A204.1 (cell line): ENCODE results near the gene MAPK8IP1.
"Not testable (repeated sequence)": the region's sequence is repeated elsewhere in the genome, so short reads cannot be mapped to it uniquely, and the experiment has no call there.

Source experiments
- FAIRE-seq: peaks from 2 replicates; lab custom pipeline; 2012; peaks lifted over from hg19 to GRCh38; lab: Jason Lieb, UNC

MAPK8IP1 gene

DNA sequence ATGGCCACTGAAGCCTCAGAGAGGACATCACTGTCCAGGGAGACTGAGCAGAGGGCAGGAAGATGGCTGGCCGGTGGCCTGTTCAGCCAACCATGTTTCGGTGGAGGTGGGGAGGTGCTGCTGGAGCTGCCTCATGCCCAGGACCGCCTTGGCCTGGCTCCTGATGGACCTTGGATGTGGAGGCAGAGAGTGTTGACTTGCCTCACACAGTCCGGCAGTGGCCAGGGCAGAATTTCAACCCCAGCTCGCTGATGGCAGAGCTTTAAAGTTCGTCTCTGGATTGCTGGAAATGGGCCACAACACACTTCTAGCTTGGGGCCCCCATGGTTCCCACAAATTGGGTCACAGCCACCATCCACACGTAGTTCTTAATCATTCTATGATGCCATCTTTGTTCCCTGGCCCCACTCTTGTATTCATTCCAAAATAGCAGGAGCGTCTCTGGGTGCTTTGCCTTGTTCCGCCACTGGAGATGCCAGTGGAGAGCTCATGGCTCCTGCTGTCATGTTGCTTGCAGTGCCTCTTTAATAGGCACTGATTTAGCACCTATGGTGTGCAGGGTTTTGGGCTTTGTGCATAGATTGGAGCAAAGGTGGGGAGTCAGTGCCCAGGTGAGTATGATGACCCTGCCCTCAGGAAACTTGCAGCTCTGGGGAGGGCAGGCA, 5.6 kb downstream of the MAPK8IP1 start:
- FAIRE-seq, result no peak

DNA sequence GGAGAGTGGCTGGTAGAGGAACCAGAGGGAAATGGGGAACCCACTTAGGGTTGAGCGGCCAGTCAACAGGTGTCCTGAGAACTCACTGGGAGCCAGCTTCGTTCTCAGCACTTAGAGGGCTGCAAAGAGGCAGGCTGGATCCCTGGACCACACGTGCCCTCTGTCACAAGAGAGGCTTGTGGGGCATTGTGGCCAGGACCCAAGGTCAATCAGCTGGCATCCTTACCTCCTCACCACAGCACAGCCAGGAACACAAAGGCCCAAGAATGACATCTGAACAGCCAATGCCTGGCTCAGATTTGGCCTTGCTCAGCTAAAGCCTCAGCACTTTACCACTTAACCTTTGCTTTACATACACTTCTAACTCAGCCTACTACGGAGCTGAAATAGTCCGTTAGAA, 7.4 kb downstream of the MAPK8IP1 start:
- FAIRE-seq, result no peak

DNA sequence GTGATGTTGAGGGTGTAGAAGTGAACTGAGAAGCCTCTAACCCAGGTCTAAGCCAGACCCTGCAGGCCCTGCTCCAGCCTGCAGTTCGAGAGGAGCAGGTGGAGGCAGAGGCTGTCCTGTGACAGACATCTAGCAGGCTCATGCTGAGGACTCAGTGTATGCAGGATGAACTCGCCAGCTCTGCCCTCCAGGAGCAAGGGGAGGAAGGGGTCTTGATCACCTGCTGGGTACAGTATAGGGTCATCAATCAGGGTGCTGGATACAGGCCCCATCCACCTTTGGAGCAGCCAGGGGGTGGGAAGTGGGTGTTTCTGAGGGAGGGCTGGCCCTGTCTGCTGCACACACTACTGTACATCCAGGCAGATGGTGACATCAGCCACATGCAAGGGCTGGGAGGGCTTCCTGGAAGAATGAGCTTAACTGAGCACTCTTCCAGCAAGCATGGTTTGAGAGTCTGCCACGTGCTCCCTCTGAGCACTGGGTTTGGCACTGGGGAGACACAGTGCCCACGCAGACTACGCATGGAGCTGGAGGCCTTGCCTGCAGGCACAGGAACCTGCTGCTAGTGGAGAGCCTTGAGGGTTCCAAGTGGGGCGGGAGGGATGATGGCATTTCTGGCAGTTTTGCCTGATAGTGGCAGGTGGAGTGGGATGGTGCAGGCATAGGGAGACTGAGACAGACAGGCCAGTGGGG, 9.2 kb downstream of the MAPK8IP1 start:
- FAIRE-seq, result no peak

DNA sequence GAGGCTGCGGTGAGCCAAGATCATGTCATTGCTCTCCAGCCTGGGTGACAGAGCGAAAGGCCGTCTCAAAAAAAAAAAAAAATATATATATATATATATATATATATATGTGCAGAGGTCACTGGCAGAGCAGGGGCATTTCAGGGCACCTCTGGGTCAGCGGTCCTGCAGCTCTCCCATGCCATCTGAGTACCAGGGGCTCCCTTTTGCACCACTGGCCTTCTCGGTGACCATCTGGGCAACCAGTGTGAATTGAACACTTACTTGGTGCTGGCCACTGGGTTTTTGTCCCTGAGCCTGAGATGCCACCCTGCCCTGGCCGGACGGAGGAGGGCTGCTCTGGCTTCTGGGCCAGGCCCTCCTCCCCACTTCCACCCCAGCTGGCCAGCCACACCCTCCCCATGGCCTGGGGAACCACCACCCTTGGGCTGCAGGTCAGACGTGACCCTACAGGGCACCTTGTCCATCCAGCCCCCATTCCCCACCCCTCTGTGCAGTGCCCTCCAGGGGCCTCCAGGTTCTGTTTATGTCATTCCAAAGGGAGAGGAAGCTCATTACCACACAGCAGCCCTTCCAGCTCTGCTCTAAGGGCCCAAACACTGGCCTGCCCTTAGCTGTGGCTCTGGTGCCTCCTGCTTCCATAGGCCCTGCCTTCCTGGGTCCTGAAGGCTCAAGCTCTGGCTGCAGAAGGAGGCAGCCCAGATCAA, 10.3 kb downstream of the MAPK8IP1 start:
- no peak for FAIRE-seq

DNA sequence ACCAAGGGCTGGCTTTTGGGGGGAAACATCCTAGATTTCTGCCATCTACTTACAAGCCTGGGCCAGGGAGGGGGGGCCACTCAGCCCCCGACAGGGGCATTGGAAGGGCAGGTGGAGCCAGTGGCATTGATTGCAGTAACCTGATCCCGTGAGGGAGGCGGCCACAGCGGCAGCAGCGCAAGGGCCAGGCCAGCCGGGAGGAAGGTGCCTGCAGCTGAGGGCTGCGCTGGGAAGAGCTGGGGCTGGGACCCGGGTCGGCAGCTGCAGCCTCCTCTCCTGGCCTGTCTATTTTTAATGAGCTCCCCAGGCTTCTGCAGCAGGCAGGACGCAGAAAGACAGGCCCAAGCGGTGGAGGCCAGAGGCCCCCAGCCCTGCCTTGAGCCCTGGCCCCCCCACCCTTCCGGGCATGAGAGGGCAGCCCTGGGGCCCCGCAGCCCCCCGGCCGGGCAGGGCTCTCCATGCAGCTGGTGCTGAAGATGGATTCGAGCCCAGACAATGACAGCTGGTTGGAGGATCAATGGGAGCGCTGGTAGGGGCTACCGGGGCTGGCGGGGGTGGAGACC, 11.1 kb downstream of the MAPK8IP1 start:
- no peak for FAIRE-seq

DNA sequence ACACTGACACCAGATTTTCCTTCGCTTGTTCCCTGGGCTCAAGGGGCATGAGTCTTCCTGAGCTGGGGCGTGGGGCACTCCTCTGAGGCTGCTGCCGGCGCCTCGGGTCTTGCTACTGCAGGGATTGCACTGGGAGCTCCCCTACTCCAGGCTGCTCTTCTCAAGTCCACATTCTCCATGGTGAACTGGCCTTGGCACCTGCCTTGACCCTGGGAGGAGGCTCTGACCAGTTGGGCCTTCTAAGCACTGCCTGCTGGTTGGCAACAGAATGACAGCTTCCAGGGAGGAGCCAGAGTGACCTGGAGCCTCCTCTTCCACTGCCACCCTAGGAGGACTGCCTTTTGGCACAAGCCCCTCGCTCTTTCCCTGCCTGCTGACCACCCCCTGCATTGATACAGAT, 12.1 kb downstream of the MAPK8IP1 start:
- no peak for FAIRE-seq

DNA sequence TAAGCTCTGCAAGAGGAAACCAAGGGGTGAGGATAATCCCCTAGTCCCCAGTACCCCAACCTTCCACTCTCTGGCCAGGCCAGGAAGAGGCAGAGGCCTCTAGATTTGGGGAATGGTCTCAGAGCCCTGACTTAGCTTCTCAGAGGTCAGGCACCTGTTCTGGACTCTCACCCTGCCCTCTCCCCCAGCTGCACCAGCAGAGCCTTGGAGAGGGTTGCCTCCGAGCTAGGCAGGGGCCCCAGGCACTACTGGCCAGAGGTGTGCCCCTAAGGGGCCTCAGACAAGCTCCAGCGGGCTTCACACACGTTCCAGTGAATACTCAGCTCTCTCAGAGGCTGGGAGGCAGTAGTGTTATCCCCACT, 13.6 kb downstream of the MAPK8IP1 start:
- FAIRE-seq, result no peak

DNA sequence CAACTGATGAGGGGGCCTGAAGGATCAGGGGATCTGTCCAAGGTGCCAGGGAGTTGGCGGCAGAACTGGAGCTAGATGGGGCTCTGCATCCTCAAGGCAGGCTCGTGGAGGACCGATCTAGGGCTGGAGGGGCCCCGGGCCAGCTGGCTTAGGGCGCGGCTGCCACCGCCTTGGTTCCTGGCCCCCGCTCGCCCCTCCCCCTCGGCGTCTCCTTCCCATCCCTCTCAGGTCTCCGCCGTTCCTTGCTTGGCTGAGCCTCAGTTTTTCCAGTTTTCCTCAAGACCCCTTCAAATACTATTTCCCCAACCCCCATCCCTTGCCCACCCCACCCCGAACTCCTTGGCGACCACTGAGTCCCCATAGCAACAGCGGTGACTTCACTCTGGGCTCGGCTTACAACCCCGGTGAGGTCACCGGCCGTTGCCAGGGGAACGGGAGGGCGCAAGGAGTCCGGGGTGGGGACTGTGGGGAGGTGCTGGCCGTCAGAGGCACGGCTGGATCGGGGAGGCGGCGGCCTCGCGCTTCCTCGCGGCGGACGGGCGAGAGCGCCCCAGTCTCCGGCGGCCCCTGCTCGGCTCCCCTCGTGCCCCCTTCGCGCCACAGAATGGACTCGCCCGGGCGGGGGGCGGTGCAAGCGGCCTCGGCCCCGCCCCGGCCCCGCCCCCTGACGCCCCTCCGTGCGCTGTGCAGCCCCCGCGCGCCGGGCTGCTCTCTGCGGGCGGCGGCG, 14.2 kb downstream of the MAPK8IP1 start:
- no peak for FAIRE-seq

DNA sequence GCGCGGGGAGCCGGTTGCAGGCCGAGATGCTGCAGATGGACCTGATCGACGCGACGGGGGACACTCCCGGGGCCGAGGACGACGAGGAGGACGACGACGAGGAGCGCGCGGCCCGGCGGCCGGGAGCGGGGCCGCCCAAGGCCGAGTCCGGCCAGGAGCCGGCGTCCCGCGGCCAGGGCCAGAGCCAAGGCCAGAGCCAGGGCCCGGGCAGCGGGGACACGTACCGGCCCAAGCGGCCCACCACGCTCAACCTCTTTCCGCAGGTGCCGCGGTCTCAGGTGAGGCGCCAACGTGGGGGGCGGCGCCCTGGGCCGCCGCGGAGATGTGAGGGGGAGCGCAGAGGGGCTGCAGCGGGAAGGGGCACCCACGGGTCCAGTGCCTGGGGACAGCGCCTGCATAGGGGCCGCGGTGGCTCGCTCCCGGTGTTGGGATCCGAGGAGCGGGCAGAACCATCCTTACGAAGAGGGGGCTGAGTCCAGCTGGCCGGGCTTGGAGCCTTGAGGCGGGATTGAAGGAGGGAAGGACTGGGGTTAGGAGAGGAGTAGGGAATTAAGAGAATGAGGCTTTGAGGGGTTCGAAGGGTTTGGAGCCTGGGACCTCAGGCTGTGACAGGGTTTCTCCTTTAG, 14.8 kb downstream of the MAPK8IP1 start:
- FAIRE-seq, result not testable (repeated sequence)

DNA sequence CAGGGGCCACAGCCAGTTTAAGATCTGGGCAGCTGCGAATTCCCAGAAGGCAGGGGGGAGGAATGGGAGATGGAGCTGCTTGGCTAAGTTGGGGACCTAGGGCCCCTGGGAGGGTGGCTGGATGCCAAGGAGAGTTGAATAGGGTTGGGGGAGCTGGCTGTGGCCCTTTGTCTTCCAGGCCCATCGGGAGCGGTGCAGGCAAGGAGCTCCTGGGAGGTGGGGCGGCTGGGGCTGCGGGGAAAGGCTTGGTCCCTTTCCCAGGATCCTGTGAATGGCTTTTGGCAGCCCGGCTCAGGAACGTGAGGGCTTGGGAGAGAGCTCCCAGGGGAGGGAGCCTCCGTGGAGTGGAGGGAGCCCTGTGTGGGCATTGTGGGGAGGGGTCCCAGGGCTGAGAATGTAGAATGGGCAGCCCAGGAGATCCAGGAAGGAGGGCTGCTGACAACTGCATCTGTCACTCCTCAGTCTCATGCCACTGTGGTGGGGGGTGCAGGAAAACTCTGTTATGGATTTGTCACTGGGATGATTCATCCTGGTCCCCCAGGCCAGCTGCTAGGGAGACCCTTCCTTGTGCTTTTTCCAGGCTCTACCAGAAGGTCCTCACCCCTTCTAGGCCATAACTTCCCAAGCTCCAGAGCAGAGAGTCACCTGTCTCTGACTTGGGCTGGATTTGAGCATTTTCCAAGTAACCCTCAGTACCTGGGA, 15.6 kb downstream of the MAPK8IP1 start:
- no peak for FAIRE-seq

DNA sequence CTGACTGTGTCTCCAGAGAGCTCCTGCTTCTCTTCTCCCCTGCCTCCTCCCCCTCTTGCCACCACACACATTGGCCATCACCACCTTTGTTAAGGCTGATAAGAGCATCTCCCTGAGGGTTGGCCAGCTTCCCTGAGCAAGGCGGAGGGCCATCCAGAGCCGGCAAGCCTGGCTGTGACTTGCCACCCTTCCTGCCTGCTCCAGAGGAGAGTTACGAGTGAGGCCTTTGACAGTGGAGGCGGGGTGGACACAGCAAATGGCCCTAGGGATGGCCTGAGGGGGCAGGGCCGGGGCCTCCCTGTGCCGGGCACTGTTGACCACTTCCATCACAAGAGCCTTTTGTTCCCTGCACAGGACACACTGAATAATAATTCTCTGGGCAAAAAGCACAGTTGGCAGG, 16.2 kb downstream of the MAPK8IP1 start:
- no peak for FAIRE-seq

DNA sequence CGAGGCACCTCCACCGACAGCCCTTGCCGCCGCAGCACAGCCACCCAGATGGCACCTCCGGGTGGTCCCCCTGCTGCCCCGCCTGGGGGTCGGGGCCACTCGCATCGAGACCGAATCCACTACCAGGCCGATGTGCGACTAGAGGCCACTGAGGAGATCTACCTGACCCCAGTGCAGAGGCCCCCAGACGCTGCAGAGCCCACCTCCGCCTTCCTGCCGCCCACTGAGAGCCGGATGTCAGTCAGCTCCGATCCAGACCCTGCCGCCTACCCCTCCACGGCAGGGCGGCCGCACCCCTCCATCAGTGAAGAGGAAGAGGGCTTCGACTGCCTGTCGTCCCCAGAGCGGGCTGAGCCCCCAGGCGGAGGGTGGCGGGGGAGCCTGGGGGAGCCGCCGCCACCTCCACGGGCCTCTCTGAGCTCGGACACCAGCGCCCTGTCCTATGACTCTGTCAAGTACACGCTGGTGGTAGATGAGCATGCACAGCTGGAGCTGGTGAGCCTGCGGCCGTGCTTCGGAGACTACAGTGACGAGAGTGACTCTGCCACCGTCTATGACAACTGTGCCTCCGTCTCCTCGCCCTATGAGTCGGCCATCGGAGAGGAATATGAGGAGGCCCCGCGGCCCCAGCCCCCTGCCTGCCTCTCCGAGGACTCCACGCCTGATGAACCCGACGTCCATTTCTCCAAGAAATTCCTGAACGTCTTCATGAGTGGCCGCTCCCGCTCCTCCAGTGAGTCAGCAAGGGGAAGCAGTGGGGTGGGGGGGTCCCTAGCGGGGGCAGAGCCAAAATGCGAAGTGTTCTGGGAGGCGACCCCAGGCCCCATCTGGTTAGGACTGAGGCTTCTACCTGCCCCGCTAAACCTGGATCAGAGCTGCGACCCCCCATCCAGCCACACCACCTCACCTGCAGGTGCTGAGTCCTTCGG, 17.3 kb downstream of the MAPK8IP1 start:
- FAIRE-seq, result no peak

DNA sequence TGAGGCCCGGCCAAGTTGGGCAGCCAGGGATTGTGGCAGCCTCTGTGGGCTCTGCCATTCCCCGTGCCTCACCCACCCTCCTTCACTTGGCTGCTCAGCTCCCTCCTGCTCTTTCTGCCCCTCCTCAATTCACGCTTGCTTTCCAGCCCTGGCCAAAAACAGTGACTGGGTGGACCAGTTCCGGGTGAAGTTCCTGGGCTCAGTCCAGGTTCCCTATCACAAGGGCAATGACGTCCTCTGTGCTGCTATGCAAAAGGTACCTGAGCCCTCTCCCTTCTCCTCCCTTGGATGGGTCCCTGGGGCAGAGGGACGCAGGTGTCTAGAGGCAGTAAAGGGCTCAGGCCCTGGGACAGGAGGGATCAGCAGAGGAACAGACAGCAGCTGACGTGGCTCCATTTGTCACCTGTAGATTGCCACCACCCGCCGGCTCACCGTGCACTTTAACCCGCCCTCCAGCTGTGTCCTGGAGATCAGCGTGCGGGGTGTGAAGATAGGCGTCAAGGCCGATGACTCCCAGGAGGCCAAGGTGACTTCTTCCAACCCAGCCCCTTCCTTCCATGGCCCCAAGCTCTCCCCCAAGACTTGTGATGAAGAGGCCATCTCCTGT, 19.0 kb downstream of the MAPK8IP1 start:
- no peak for FAIRE-seq

DNA sequence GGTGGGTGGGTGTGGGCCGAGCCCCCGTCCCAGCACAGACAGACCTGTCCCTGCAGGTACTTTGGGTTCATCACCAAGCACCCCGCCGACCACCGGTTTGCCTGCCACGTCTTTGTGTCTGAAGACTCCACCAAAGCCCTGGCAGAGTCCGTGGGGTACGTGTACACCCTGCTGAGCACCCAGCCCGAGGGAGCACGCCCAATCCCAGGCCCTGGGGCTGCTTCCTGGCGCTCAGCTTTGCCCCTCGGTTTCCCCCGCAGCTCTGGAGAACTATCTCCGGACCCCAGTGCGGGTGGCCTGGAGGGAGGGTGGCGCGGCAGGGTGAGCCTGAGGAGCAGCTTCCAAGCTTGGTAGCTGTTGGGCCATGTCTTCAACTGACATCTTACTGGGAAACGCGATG, 19.6 kb downstream of the MAPK8IP1 start:
- FAIRE-seq, result no peak

DNA sequence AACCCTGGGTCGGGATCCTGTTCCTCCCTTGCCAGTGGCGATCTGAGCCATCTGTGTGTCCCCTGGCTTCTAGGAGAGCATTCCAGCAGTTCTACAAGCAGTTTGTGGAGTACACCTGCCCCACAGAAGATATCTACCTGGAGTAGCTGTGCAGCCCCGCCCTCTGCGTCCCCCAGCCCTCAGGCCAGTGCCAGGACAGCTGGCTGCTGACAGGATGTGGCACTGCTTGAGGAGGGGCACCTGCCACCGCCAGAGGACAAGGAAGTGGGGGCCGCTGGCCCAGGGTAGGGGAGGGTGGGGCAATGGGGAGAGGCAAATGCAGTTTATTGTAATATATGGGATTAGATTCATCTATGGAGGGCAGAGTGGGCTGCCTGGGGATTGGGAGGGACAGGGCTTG, 20.1 kb downstream of the MAPK8IP1 start:
- FAIRE-seq, result not testable (repeated sequence)

DNA sequence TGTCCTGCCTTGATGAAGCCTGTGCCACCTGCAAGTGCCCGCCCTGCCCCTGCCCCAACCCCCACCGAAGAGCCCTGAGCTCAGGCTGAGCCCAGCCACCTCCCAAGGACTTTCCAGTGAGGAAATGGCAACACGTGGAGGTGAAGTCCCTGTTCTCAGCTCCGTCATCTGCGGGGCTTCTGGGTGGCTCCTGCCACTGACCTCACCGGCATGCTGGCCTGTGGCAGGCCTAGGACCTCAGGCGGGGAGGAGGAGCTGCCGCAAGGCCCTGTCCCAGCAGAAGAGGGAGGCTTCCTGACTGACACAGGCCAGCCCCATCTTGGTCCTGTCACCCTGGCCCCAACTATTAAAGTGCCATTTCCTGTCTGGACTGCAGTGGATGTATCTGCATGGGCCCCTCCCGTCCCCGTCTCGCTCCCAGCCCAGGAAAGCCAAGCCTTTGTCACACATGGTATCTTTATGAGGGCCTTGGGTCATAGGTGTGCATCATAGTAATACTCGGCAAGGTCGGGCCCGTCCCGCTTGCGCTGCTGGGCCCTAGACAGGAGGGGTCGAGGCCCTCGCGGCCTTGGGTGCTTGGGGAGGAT, 20.7 kb downstream of the MAPK8IP1 start:
- no peak for FAIRE-seq

DNA sequence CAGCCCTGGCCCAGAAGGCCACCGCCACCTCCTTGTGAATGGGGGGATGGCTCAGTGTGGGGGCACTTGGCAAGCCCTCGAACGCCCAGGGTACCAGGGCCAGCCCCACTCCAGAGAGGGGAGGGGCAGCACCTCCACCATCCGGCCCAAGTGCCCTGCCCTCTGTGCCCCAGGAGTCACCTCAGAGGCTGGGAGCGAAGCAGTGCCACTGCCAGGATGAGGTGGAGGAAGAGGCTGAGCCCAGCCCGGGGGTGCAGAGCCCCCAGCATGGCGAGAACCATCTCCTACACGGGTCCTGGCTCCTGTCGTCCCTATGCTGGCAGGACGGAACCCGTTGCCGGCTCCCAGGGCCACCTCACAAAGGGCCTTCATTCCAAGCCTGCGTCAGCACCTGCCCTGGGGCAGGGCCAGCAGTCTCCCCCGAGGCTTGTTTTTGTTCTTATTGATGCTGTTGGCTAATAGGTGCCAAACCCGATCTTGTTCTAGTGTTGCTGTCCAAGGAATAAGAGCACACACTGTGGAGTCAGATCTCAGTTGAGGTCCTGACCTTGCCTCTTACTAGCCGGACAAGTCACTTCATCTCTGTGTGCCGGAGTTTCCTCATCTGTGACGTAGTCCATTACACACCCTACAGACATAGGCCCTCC, 21.6 kb downstream of the MAPK8IP1 start, which contains the start of gene FREY1:
Gene FREY1, minus strand, starts transcription at position 307 of the 647 bp plus-strand sequence. Its CDS starts 26 bp downstream, at position 281.
- no peak for FAIRE-seq

DNA sequence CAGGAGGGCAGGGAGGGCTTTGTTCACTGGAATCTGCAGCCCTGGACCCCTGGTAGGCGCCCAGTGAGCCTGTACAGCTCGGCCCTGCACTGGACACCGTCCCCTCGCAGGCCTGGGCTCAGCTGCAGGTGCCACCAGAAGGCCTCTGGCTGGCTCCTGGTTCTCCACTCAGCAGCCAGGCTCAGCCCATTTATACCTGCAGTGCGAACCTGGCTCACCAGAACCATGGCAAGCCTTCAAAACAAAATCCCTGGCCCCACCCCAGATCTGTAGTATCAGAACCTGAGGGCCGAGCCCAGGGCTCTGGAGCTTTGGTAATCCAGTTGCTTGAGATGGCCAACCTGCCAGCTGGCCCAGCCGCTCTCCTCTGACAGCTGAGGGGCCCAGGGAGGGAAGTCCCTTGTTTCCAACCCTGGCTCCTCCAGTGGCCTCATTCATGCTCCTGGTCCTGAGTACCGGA, 22.5 kb downstream of the MAPK8IP1 start:
- FAIRE-seq, result no peak
